HUES48 (cell line): Measurements from ENCODE around the gene GPR137B.
"Not testable (repeated sequence)": the region's sequence is repeated elsewhere in the genome, so short reads cannot be mapped to it uniquely, and the experiment has no call there.

Source experiments
- H3K27ac ChIP-seq: one replicate; pipeline ENCODE4 v1.7.0; 2013; ENCODE audit warnings: low read depth, low read length, inconsistent platforms
- H3K27me3 ChIP-seq: 2 replicates; pipeline ENCODE4 v1.6.1; 2013; ENCODE audit warnings: mild to moderate bottlenecking, low read length; ENCODE audit not compliant: control insufficient read depth, insufficient read depth
- H3K36me3 ChIP-seq: 2 replicates; pipeline ENCODE4 v1.6.1; 2013; ENCODE audit warnings: low read length; ENCODE audit not compliant: control insufficient read depth, insufficient read depth
- H3K4me1 ChIP-seq: 2 replicates; pipeline ENCODE4 v1.6.1; 2013; ENCODE audit warnings: mild to moderate bottlenecking, low read length; ENCODE audit not compliant: control insufficient read depth, insufficient read depth
- H3K4me3 ChIP-seq: 2 replicates; pipeline ENCODE4 v1.5.1; 2013; ENCODE audit warnings: mild to moderate bottlenecking, low read depth, low read length
- H3K9ac ChIP-seq: 2 replicates; pipeline ENCODE4 v1.6.1; 2013; ENCODE audit warnings: mild to moderate bottlenecking, low read depth, low read length, moderate library complexity
- H3K9me3 ChIP-seq: 2 replicates; pipeline ENCODE4 v1.6.1; 2013; ENCODE audit warnings: low read length; ENCODE audit not compliant: control insufficient read depth, insufficient read depth

GPR137B gene

GRCh38 chr1:236179634-236180033 lies 37.3 kb downstream of the GPR137B start:
- Histone ChIP-seq H3K9me3 (no peaks in the 10 kb centered on the region), H3K4me1 (no peaks in the 10 kb centered on the region), H3K27me3 (no peaks in the 10 kb centered on the region), H3K36me3 (peaks cover 17% of the 10 kb centered on the region), H3K27ac (no peak overlapping the region), H3K4me3 (no peak overlapping the region), H3K9ac (no peak overlapping the region)

GRCh38 chr1:236181059-236181458 lies 38.7 kb downstream of the GPR137B start:
- Histone ChIP-seq H3K36me3 (peaks cover 20% of the 10 kb centered on the region), H3K9me3 (no peaks in the 10 kb centered on the region), H3K9ac (no peak overlapping the region), H3K4me3 (no peak overlapping the region), H3K27me3 (no peaks in the 10 kb centered on the region), H3K27ac (no peak overlapping the region), H3K4me1 (no peaks in the 10 kb centered on the region)

GRCh38 chr1:236185687-236186086 lies 43.3 kb downstream of the GPR137B start:
- no peaks in the 10 kb centered on the region for H3K9me3 ChIP-seq
- H3K9ac ChIP-seq: no peak overlapping the region
- H3K27ac ChIP-seq: no peak overlapping the region
- 0 out of 2 replicates have a peak, but pooled peaks cover 13% of the 10 kb centered on the region for H3K36me3 ChIP-seq
- H3K4me3 ChIP-seq: no peak overlapping the region
- H3K4me1 ChIP-seq: no peaks in the 10 kb centered on the region
- H3K27me3 ChIP-seq: no peaks in the 10 kb centered on the region

- H3K4me3 ChIP-seq, H3K27ac ChIP-seq, H3K27me3 ChIP-seq, H3K36me3 ChIP-seq, H3K4me1 ChIP-seq, H3K9ac ChIP-seq, H3K9me3 ChIP-seq: not testable (repeated sequence)
These were observed 44.1 kb downstream of the GPR137B start for GRCh38 chr1:236186471-236186870.

GRCh38 chr1:236188084-236188483 lies 45.7 kb downstream of the GPR137B start:
- H3K4me3 ChIP-seq, H3K27ac ChIP-seq, H3K9ac ChIP-seq, H3K27me3 ChIP-seq, H3K4me1 ChIP-seq, H3K36me3 ChIP-seq, H3K9me3 ChIP-seq: not testable (repeated sequence)

GRCh38 chr1:236193184-236193583 lies 50.8 kb downstream of the GPR137B start:
- no peak overlapping the region for H3K9ac ChIP-seq
- H3K36me3 ChIP-seq: no peaks in the 10 kb centered on the region
- H3K27ac ChIP-seq: no peak overlapping the region
- no peaks in the 10 kb centered on the region for H3K4me1 ChIP-seq
- H3K9me3 ChIP-seq: no peaks in the 10 kb centered on the region
- no peak overlapping the region for H3K4me3 ChIP-seq
- no peaks in the 10 kb centered on the region for H3K27me3 ChIP-seq

- no peak overlapping the region for H3K9ac ChIP-seq
- 0 out of 2 replicates have a peak, but pooled peaks cover under 1% of the 10 kb centered on the region for H3K4me1 ChIP-seq
- H3K9me3 ChIP-seq: 0 out of 2 replicates have a peak, but pooled peaks cover 4% of the 10 kb centered on the region
- no peak overlapping the region for H3K27ac ChIP-seq
- peaks cover 3% of the 10 kb centered on the region; the same call in 1 of the 2 replicates for H3K36me3 ChIP-seq
- H3K4me3 ChIP-seq: no peak overlapping the region
- no peaks in the 10 kb centered on the region for H3K27me3 ChIP-seq
These were observed 58.6 kb downstream of the GPR137B start for GRCh38 chr1:236200925-236201324.

GRCh38 chr1:236201786-236202185 lies 59.4 kb downstream of the GPR137B start:
- H3K27me3 ChIP-seq: no peaks in the 10 kb centered on the region
- H3K36me3 ChIP-seq: peaks cover 3% of the 10 kb centered on the region; the same call in 1 of the 2 replicates
- H3K9me3 ChIP-seq: 0 out of 2 replicates have a peak, but pooled peaks cover 4% of the 10 kb centered on the region
- no peak overlapping the region for H3K9ac ChIP-seq
- no peak overlapping the region for H3K27ac ChIP-seq
- H3K4me3 ChIP-seq: no peak overlapping the region
- H3K4me1 ChIP-seq: peaks cover 7% of the 10 kb centered on the region; the same call in 1 of the 2 replicates

GRCh38 chr1:236204039-236204438 lies 61.7 kb downstream of the GPR137B start:
- peaks cover 3% of the 10 kb centered on the region; the same call in 1 of the 2 replicates for H3K36me3 ChIP-seq
- peaks cover 7% of the 10 kb centered on the region; the same call in 1 of the 2 replicates for H3K4me1 ChIP-seq
- H3K27me3 ChIP-seq: no peaks in the 10 kb centered on the region
- no peak overlapping the region for H3K4me3 ChIP-seq
- 0 out of 2 replicates have a peak, but pooled peaks cover 4% of the 10 kb centered on the region for H3K9me3 ChIP-seq
- H3K9ac ChIP-seq: no peak overlapping the region
- H3K27ac ChIP-seq: no peak overlapping the region

GRCh38 chr1:236204656-236205055 lies 62.3 kb downstream of the GPR137B start:
- H3K27me3 ChIP-seq: no peaks in the 10 kb centered on the region
- no peak overlapping the region for H3K27ac ChIP-seq
- peaks cover 3% of the 10 kb centered on the region; the same call in 1 of the 2 replicates for H3K36me3 ChIP-seq
- H3K4me1 ChIP-seq: peaks cover 7% of the 10 kb centered on the region; the same call in 1 of the 2 replicates
- H3K9me3 ChIP-seq: 0 out of 2 replicates have a peak, but pooled peaks cover 4% of the 10 kb centered on the region
- no peak overlapping the region for H3K4me3 ChIP-seq
- no peak overlapping the region for H3K9ac ChIP-seq

- H3K27me3 ChIP-seq: no peaks in the 10 kb centered on the region
- peaks cover 3% of the 10 kb centered on the region; the same call in 1 of the 2 replicates for H3K36me3 ChIP-seq
- H3K4me1 ChIP-seq: peaks cover 7% of the 10 kb centered on the region; the same call in 1 of the 2 replicates
These were observed 64.2 kb downstream of the GPR137B start for GRCh38 chr1:236206548-236206947.

More at GRCh38 chr1:236206548-236206947, 64.2 kb downstream of the GPR137B start:
- Histone ChIP-seq H3K4me3 (no peak overlapping the region), H3K9me3 (0 out of 2 replicates have a peak, but pooled peaks cover 4% of the 10 kb centered on the region), H3K27ac (no peak overlapping the region), H3K9ac (no peak overlapping the region)
